ENCODE results near the gene MRGPRG.

- TF ChIP-seq, protein P1, sequence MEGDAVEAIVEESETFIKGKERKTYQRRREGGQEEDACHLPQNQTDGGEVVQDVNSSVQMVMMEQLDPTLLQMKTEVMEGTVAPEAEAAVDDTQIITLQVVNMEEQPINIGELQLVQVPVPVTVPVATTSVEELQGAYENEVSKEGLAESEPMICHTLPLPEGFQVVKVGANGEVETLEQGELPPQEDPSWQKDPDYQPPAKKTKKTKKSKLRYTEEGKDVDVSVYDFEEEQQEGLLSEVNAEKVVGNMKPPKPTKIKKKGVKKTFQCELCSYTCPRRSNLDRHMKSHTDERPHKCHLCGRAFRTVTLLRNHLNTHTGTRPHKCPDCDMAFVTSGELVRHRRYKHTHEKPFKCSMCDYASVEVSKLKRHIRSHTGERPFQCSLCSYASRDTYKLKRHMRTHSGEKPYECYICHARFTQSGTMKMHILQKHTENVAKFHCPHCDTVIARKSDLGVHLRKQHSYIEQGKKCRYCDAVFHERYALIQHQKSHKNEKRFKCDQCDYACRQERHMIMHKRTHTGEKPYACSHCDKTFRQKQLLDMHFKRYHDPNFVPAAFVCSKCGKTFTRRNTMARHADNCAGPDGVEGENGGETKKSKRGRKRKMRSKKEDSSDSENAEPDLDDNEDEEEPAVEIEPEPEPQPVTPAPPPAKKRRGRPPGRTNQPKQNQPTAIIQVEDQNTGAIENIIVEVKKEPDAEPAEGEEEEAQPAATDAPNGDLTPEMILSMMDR (IDR thresholded peaks at IDR 0.05) = no peak
- TF ChIP-seq EP300 (IDR thresholded peaks at IDR 0.05) (no peak), POLR2A (IDR thresholded peaks at IDR 0.05) (no peak)
Observed at GRCh38 chr11:3202759-3203158, 15.9 kb downstream of the MRGPRG start.

All from tibial nerve (tissue), 4 donors.